Mesothelial cell of epicardium (in vitro differentiated cells): ENCODE results near the gene SIK3. TPM values are rescaled to one million over a fixed set of nuclear protein-coding genes. Genes with fewer than 3 reads are reported as not detected.

Experiments
- DNase-seq, 2 experiments: peaks; one replicate each; pipeline ENCODE4 v3.0.0; 2021; ENCODE audit warnings: low spot score in 2 of 2; ENCODE audit not compliant: unreplicated experiment in 2 of 2
- H3K27ac Mint-ChIP-seq: 2 replicates; pipeline ENCODE4 v1.8.0; 2021; ENCODE audit warnings: mixed read lengths
- H3K27me3 Mint-ChIP-seq: 2 replicates; pipeline ENCODE4 v1.8.0; 2021; ENCODE audit warnings: low read depth, mixed read lengths
- H3K36me3 Mint-ChIP-seq: 2 replicates; pipeline ENCODE4 v1.8.0; 2021; ENCODE audit warnings: mixed read lengths
- H3K4me1 Mint-ChIP-seq: 2 replicates; pipeline ENCODE4 v1.8.0; 2021; ENCODE audit warnings: mixed read lengths
- H3K4me3 Mint-ChIP-seq: 2 replicates; pipeline ENCODE4 v1.8.0; 2021; ENCODE audit warnings: mild to moderate bottlenecking, moderate library complexity, mixed read lengths
- H3K9me3 Mint-ChIP-seq: 2 replicates; pipeline ENCODE4 v1.8.0; 2021; ENCODE audit warnings: mixed read lengths
- CTCF ChIP-seq: fragments of 200-600 bp; sonication (generic); IDR thresholded peaks from one replicate; pipeline ENCODE4 v1.5.0; 2021; ENCODE audit warnings: antibody characterized with exemption; ENCODE audit not compliant: unreplicated experiment
- total RNA-seq: library from RNA; stranded (reverse); gene quantifications from 3 replicates; pipeline ENCODE4 v1.2.1, GENCODE V29; 2021

Gene SIK3
- total RNA-seq, 1 donor from 2014 or later, result 35.6 TPM

GRCh38 chr11:117059611-117060148 is 38.5 kb downstream of the SIK3 start:
- H3K9me3 Mint-ChIP-seq, result no peaks in the 10 kb centered on the region
- TF ChIP-seq CTCF, result no peak
- no peak for DNase-seq
- no peak overlapping the region for H3K4me3 Mint-ChIP-seq
- H3K27me3 Mint-ChIP-seq, result no peaks in the 10 kb centered on the region
- H3K36me3 Mint-ChIP-seq, result peaks cover 1% of the 10 kb centered on the region
- H3K4me1 Mint-ChIP-seq, result peaks cover 25% of the 10 kb centered on the region
- no peak overlapping the region for H3K27ac Mint-ChIP-seq

GRCh38 chr11:117058761-117059261 is 39.4 kb downstream of the SIK3 start:
- Mint-ChIP-seq H3K4me1 (peaks cover 16% of the 10 kb centered on the region), H3K4me3 (no peak overlapping the region), H3K36me3 (peaks cover 1% of the 10 kb centered on the region), H3K27me3 (no peaks in the 10 kb centered on the region), H3K9me3 (no peaks in the 10 kb centered on the region), H3K27ac (no peak overlapping the region)
- no peak for TF ChIP-seq CTCF
- DNase-seq, result no peak

GRCh38 chr11:117057727-117058126 is 40.5 kb downstream of the SIK3 start:
- no peaks in the 10 kb centered on the region for H3K9me3 Mint-ChIP-seq

GRCh38 chr11:117057317-117057716 is 40.9 kb downstream of the SIK3 start:
- Mint-ChIP-seq H3K27ac (no peak overlapping the region), H3K36me3 (peaks cover 1% of the 10 kb centered on the region), H3K27me3 (no peaks in the 10 kb centered on the region), H3K4me1 (peaks cover 9% of the 10 kb centered on the region), H3K4me3 (no peak overlapping the region), H3K9me3 (no peaks in the 10 kb centered on the region)
- TF ChIP-seq CTCF, result no peak
- DNase-seq, result no peak

More at GRCh38 chr11:117057727-117058126, 40.5 kb downstream of the SIK3 start:
- TF ChIP-seq CTCF, result no peak
- DNase-seq, result no peak
- Mint-ChIP-seq H3K4me3 (no peak overlapping the region), H3K27me3 (no peaks in the 10 kb centered on the region), H3K4me1 (peaks cover 9% of the 10 kb centered on the region), H3K27ac (peak overlapping the region; percentile 1), H3K36me3 (peaks cover 1% of the 10 kb centered on the region)

- Mint-ChIP-seq H3K4me1 (peaks cover 9% of the 10 kb centered on the region), H3K36me3 (peaks cover 1% of the 10 kb centered on the region), H3K27ac (no peak overlapping the region), H3K27me3 (no peaks in the 10 kb centered on the region), H3K9me3 (no peaks in the 10 kb centered on the region), H3K4me3 (no peak overlapping the region)
- TF ChIP-seq CTCF, result no peak
- DNase-seq, result no peak
Measured at GRCh38 chr11:117055469-117055868, 42.8 kb downstream of the SIK3 start.
